Measurements from ENCODE around the gene TM9SF4. TPM values are rescaled to one million over a fixed set of nuclear protein-coding genes. Genes with fewer than 3 reads are reported as not detected.
"Not testable (repeated sequence)": the region's sequence is repeated elsewhere in the genome, so short reads cannot be mapped to it uniquely, and the experiment has no call there.

The TM9SF4 gene
- total and polyA plus RNA-seq, 4 donors = 18.4 to 46.6 (median 38.5) TPM

DNA sequence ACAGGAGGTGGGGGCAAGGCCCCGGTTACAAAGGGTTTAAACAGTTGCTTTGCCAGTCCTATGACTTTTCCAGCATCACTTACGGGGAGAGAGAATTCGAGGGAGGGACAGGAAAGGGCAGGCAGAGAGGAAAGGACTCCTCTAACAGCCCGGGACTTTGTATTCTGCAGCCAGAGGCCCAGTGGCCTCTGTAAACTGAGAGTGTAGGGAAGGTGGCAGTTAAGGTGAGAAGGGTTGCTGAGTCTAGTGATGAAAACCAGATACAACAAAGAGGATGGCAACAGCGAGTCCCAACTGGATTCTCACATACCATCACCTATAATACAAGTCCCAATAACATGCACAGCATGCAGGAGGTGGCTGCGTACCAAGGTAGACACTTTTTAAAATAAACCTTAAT is 84.5 kb downstream of the TM9SF4 start:
- Histone ChIP-seq H3K4me1 (ENCODE audit: control insufficient read depth in 5 of 5, insufficient read depth in 5 of 5, low read length in 5 of 5) (peaks cover 0 to 19% (median 12%) of the 10 kb centered on the region in 5 donors), H3K9me3 (ENCODE audit: control insufficient read depth in 4 of 4, insufficient read depth in 3 of 4, low read length in 3 of 4) (no peaks in the 10 kb centered on the region), H3K36me3 (ENCODE audit: control insufficient read depth in 4 of 4, insufficient read depth in 4 of 4, low read length in 4 of 4) (peaks cover 0 to 30% (median 12%) of the 10 kb centered on the region in 4 donors), H3K9ac (ENCODE audit: insufficient read depth in 1 of 2, low read length in 2 of 2) (no peak overlapping the region), H3K27ac (ENCODE audit: low read depth in 1 of 2, low read length in 1 of 2) (peak overlapping the region in 1 of 2 donors; percentile 41), H3K4me3 (no peak overlapping the region), H3K27me3 (ENCODE audit: control insufficient read depth in 3 of 3, insufficient read depth in 3 of 3, low read length in 2 of 3) (no peaks in the 10 kb centered on the region)
- no peak for ATAC-seq (ENCODE audit: insufficient read depth, low FRiP score)
- TF ChIP-seq, protein P1, sequence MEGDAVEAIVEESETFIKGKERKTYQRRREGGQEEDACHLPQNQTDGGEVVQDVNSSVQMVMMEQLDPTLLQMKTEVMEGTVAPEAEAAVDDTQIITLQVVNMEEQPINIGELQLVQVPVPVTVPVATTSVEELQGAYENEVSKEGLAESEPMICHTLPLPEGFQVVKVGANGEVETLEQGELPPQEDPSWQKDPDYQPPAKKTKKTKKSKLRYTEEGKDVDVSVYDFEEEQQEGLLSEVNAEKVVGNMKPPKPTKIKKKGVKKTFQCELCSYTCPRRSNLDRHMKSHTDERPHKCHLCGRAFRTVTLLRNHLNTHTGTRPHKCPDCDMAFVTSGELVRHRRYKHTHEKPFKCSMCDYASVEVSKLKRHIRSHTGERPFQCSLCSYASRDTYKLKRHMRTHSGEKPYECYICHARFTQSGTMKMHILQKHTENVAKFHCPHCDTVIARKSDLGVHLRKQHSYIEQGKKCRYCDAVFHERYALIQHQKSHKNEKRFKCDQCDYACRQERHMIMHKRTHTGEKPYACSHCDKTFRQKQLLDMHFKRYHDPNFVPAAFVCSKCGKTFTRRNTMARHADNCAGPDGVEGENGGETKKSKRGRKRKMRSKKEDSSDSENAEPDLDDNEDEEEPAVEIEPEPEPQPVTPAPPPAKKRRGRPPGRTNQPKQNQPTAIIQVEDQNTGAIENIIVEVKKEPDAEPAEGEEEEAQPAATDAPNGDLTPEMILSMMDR (IDR thresholded peaks at IDR 0.05; ENCODE audit: control extremely low read depth, extremely low read depth) = no peak
- no peak for DNase-seq
- 70 to 83% methylated on average over 6 of the region's 6 CpGs for WGBS, 2 donors

DNA sequence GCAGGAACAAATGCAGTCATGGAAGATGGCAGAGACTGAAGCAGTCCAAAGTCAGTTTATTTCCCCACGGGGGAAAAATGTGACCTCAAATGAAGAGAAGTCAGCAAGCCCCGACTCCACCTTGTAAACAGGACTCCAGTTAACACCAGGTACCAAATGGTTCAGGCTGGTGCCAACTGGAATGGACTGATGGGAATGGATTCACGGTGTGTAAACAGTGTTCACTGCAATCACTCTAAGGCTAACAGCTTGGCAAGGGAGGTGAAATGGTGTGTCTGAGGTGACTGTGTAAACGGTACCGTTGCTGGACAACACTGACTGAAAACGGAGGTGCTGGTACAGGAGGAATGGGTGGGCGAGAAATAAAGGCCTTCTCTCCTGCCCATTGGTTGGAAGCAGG is 86.1 kb downstream of the TM9SF4 start:
- TF ChIP-seq, protein P1 (IDR thresholded peaks at IDR 0.05; ENCODE audit: control extremely low read depth, extremely low read depth) = no peak
- peaks cover 0 to 11% (median 2%) of the 10 kb centered on the region in 5 donors for H3K4me1 ChIP-seq (ENCODE audit: control insufficient read depth in 5 of 5, insufficient read depth in 5 of 5, low read length in 5 of 5)

DNA sequence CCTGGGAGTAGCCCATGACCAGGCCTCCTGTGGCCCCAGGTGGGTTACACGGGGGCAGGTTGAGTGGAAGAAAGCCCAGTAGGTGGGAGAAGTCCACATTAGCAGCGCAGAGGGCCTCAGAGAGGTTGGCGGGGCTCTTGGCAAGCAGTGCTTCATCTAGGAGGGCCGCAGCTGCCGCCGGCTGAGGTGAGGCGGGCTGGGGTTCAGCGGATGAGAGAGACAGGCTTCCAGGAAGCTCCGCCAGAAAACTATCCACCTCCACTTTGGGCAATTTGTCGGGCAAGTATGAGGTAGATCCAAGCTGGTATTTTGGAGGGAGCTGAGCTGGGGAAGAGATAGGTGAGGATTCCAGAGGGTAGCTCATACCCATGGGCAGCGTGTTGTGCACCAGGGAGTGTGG is 87.1 kb downstream of the TM9SF4 start:
- not testable (repeated sequence) for H3K27me3 ChIP-seq (ENCODE audit: control insufficient read depth in 3 of 3, insufficient read depth in 3 of 3, low read length in 2 of 3); H3K9me3 ChIP-seq (ENCODE audit: control insufficient read depth in 4 of 4, insufficient read depth in 3 of 4, low read length in 3 of 4); H3K27ac ChIP-seq (ENCODE audit: low read depth in 1 of 2, low read length in 1 of 2); H3K9ac ChIP-seq (ENCODE audit: insufficient read depth in 1 of 2, low read length in 2 of 2); ATAC-seq (ENCODE audit: insufficient read depth, low FRiP score); H3K4me3 ChIP-seq; H3K4me1 ChIP-seq (ENCODE audit: control insufficient read depth in 5 of 5, insufficient read depth in 5 of 5, low read length in 5 of 5); DNase-seq
- H3K36me3 ChIP-seq (ENCODE audit: control insufficient read depth in 4 of 4, insufficient read depth in 4 of 4, low read length in 4 of 4) = peaks cover 14 to 45% (median 29%) of the 10 kb centered on the region in 4 donors
- WGBS, 2 donors = 95 to 96% methylated on average over 10 to 11 of the region's 11 CpGs

More for the DNA sequence above, 86.1 kb downstream of the TM9SF4 start:
- H3K9ac ChIP-seq (ENCODE audit: insufficient read depth in 1 of 2, low read length in 2 of 2) = no peak overlapping the region
- WGBS, 2 donors = 66 to 84% methylated on average over 7 of the region's 7 CpGs
- H3K4me3 ChIP-seq = no peak overlapping the region
- H3K36me3 ChIP-seq (ENCODE audit: control insufficient read depth in 4 of 4, insufficient read depth in 4 of 4, low read length in 4 of 4) = peaks cover 9 to 40% (median 20%) of the 10 kb centered on the region in 4 donors
- H3K9me3 ChIP-seq (ENCODE audit: control insufficient read depth in 4 of 4, insufficient read depth in 3 of 4, low read length in 3 of 4) = no peaks in the 10 kb centered on the region
- DNase-seq (no peak), ATAC-seq (ENCODE audit: insufficient read depth, low FRiP score) (no peak)
- H3K27ac ChIP-seq (ENCODE audit: low read depth in 1 of 2, low read length in 1 of 2) = peak overlapping the region in 1 of 2 donors; percentile 61
- H3K27me3 ChIP-seq (ENCODE audit: control insufficient read depth in 3 of 3, insufficient read depth in 3 of 3, low read length in 2 of 3) = no peaks in the 10 kb centered on the region

DNA sequence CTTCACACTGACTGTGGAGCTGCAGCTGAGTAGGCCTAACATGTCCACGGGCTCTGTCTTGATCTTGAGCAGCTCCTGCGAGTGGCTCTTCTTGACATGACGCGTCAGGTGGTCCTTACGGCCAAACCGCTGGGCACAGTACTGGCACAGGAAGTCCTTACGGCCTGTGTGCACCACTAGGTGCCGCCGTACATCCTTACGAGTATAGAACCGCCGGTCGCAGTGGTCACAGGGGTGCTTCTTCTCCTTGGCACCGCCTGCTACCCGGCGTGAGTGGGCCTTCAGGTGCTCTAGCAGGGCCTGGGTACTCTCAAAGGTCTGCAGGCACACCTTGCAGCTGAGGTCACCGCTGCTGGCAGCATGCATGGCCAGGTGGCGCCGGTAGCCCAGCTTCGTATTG is 87.6 kb downstream of the TM9SF4 start:
- not testable (repeated sequence) for H3K9me3 ChIP-seq (ENCODE audit: control insufficient read depth in 4 of 4, insufficient read depth in 3 of 4, low read length in 3 of 4); H3K4me1 ChIP-seq (ENCODE audit: control insufficient read depth in 5 of 5, insufficient read depth in 5 of 5, low read length in 5 of 5); H3K27me3 ChIP-seq (ENCODE audit: control insufficient read depth in 3 of 3, insufficient read depth in 3 of 3, low read length in 2 of 3); DNase-seq; H3K4me3 ChIP-seq; H3K9ac ChIP-seq (ENCODE audit: insufficient read depth in 1 of 2, low read length in 2 of 2); H3K27ac ChIP-seq (ENCODE audit: low read depth in 1 of 2, low read length in 1 of 2); ATAC-seq (ENCODE audit: insufficient read depth, low FRiP score)
- H3K36me3 ChIP-seq (ENCODE audit: control insufficient read depth in 4 of 4, insufficient read depth in 4 of 4, low read length in 4 of 4) = peaks cover 14 to 47% (median 33%) of the 10 kb centered on the region in 4 donors
- 92 to 93% methylated on average over 20 of the region's 20 CpGs for WGBS, 2 donors
